MM.1S (cell line): ENCODE data around the gene PCDHB9.
"Not testable (repeated sequence)": the region's sequence is repeated elsewhere in the genome, so short reads cannot be mapped to it uniquely, and the experiment has no call there.

ENCODE experiments used
- DNase-seq: peaks from one replicate; pipeline ENCODE4 v3.0.0-alpha.2; 2015
- H2AFZ ChIP-seq: fragments of 300-600 bp; sonication (generic); 2 replicates; pipeline ENCODE4 v1.6.0; 2016; ENCODE audit warnings: antibody characterized with exemption, low read length
- H3F3A ChIP-seq: fragments of 300-600 bp; sonication (generic); 2 replicates; pipeline ENCODE4 v1.6.1; 2016; ENCODE audit warnings: mild to moderate bottlenecking, antibody characterized with exemption, low read length, moderate library complexity, mixed read lengths; ENCODE audit not compliant: insufficient read depth
- H3K27ac ChIP-seq: fragments of 300-600 bp; sonication (generic); 2 replicates; pipeline ENCODE4 v1.5.1; 2016; ENCODE audit warnings: mild to moderate bottlenecking, low read length
- H3K27me3 ChIP-seq: fragments of 300-600 bp; sonication (generic); replicated peaks from 2 replicates; pipeline ENCODE4 v1.6.0; 2016; ENCODE audit warnings: low read length; ENCODE audit not compliant: insufficient read depth
- H3K36me3 ChIP-seq: fragments of 300-600 bp; sonication (generic); replicated peaks from 2 replicates; pipeline ENCODE4 v1.6.1; 2016; ENCODE audit warnings: mild to moderate bottlenecking, low read length, mixed read lengths; ENCODE audit not compliant: insufficient read depth
- H3K4me1 ChIP-seq: fragments of 300-600 bp; sonication (generic); 2 replicates; pipeline ENCODE4 v1.6.1; 2016; ENCODE audit warnings: low read length, mixed read lengths
- H3K4me2 ChIP-seq: fragments of 300-600 bp; sonication (generic); 2 replicates; pipeline ENCODE4 v1.6.0; 2016; ENCODE audit warnings: low read depth, low read length
- H3K4me3 ChIP-seq: fragments of 300-600 bp; sonication (generic); 2 replicates; pipeline ENCODE4 v1.5.1; 2016; ENCODE audit warnings: low read length, mixed read lengths
- H3K79me2 ChIP-seq: fragments of 300-600 bp; sonication (generic); 2 replicates; pipeline ENCODE4 v1.6.1; 2016; ENCODE audit warnings: mixed run types, low read length, mixed read lengths
- H3K9ac ChIP-seq: fragments of 300-600 bp; sonication (generic); 2 replicates; pipeline ENCODE4 v1.6.1; 2016; ENCODE audit warnings: low read length, mixed read lengths
- H3K9me2 ChIP-seq: fragments of 300-600 bp; sonication (generic); replicated peaks from 2 replicates; pipeline ENCODE4 v1.6.1; 2016; ENCODE audit warnings: mild to moderate bottlenecking, low read length, mixed read lengths; ENCODE audit not compliant: insufficient read depth
- H3K9me3 ChIP-seq: fragments of 300-600 bp; sonication (generic); replicated peaks from 2 replicates; pipeline ENCODE4 v1.6.1; 2016; ENCODE audit warnings: mild to moderate bottlenecking, low read length, mixed read lengths; ENCODE audit not compliant: insufficient read depth
- H4K20me1 ChIP-seq: fragments of 300-600 bp; sonication (generic); 2 replicates; pipeline ENCODE4 v1.6.1; 2016; ENCODE audit warnings: mild to moderate bottlenecking, low read length, moderate library complexity, mixed read lengths; ENCODE audit not compliant: insufficient read depth
- EZH2 ChIP-seq: fragments of 300-600 bp; sonication (generic); optimal IDR thresholded peaks from 2 replicates; pipeline ENCODE3; 2017; ENCODE audit warnings: low read depth, mild to moderate bottlenecking, antibody characterized with exemption, low read length, mixed read lengths
- EZH2phosphoT487 ChIP-seq: fragments of 300-600 bp; sonication (generic); IDR thresholded peaks from 2 replicates; pipeline ENCODE4 v1.6.1; 2018; ENCODE audit warnings: antibody characterized with exemption, low read length
- TF ChIP-seq, protein P1 (sequence below): fragments of 300-600 bp; sonication (generic); IDR thresholded peaks from 2 replicates; pipeline ENCODE4 v1.5.1; 2016; ENCODE audit warnings: antibody characterized with exemption, low read length, mixed read lengths

Gene PCDHB9

DNA sequence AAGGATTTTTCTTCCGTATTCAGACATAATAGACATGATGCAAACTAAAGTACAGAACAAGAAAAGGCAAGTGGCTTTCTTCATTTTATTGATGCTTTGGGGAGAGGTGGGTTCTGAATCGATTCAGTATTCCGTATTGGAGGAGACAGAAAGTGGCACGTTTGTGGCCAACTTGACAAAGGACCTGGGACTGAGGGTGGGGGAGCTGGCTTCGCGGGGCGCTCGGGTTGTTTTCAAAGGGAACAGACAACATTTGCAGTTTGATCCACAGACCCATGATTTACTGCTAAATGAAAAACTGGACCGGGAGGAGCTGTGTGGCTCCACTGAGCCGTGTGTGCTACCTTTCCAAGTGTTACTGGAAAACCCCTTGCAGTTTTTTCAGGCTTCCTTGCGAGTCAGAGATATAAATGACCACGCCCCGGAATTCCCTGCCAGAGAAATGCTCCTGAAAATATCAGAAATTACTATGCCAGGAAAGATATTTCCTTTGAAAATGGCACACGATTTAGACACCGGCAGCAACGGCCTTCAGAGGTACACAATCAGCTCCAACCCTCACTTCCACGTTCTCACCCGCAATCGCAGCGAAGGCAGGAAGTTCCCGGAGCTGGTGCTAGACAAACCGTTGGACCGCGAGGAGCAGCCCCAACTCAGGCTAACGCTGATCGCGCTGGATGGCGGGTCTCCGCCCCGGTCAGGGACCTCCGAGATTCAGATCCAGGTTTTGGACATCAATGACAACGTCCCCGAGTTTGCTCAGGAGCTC lies 36.6 kb upstream of the PCDHB9 start:
- Histone ChIP-seq H3K36me3 (no peaks in the 10 kb centered on the region), H3K79me2 (no peaks in the 10 kb centered on the region), H3K4me1 (no peaks in the 10 kb centered on the region), H3F3A (no peaks in the 10 kb centered on the region), H3K9ac (no peak overlapping the region), H3K9me2 (no peaks in the 10 kb centered on the region), H3K27me3 (no peaks in the 10 kb centered on the region), H2AFZ (peak overlapping the region; percentile 2; the same call in 1 of the 2 replicates), H3K27ac (no peak overlapping the region), H3K4me2 (peak overlapping the region; percentile 4; the same call in 1 of the 2 replicates), H4K20me1 (no peaks in the 10 kb centered on the region), H3K9me3 (no peaks in the 10 kb centered on the region), H3K4me3 (0 out of 2 replicates have a peak overlapping the region, but pooled peaks have one; percentile 2)
- TF ChIP-seq EZH2phosphoT487 = no peak
- TF ChIP-seq, protein P1, sequence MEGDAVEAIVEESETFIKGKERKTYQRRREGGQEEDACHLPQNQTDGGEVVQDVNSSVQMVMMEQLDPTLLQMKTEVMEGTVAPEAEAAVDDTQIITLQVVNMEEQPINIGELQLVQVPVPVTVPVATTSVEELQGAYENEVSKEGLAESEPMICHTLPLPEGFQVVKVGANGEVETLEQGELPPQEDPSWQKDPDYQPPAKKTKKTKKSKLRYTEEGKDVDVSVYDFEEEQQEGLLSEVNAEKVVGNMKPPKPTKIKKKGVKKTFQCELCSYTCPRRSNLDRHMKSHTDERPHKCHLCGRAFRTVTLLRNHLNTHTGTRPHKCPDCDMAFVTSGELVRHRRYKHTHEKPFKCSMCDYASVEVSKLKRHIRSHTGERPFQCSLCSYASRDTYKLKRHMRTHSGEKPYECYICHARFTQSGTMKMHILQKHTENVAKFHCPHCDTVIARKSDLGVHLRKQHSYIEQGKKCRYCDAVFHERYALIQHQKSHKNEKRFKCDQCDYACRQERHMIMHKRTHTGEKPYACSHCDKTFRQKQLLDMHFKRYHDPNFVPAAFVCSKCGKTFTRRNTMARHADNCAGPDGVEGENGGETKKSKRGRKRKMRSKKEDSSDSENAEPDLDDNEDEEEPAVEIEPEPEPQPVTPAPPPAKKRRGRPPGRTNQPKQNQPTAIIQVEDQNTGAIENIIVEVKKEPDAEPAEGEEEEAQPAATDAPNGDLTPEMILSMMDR = no peak
- TF ChIP-seq EZH2 = no peak
- no peak for DNase-seq

DNA sequence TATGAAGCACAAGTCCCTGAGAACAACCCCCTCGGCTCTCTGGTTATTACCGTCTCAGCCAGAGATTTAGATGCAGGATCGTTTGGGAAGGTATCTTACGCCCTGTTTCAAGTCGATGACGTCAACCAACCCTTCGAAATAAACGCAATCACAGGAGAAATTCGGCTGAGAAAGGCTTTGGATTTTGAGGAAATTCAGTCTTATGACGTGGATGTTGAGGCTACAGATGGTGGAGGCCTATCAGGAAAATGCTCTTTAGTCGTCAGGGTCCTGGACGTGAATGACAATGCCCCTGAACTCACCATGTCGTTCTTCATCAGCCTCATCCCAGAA lies 36.0 kb upstream of the PCDHB9 start:
- H2AFZ ChIP-seq = no peak overlapping the region
- H3F3A ChIP-seq = no peaks in the 10 kb centered on the region
- no peak overlapping the region for H3K4me2 ChIP-seq
- H3K27ac ChIP-seq = no peak overlapping the region
- no peaks in the 10 kb centered on the region for H3K36me3 ChIP-seq
- H3K27me3 ChIP-seq = no peaks in the 10 kb centered on the region
- no peaks in the 10 kb centered on the region for H3K4me1 ChIP-seq
- no peak for DNase-seq
- H3K79me2 ChIP-seq = no peaks in the 10 kb centered on the region
- H3K9me3 ChIP-seq = no peaks in the 10 kb centered on the region
- TF ChIP-seq, protein P1 = no peak
- TF ChIP-seq EZH2phosphoT487 (no peak), EZH2 (no peak)
- no peaks in the 10 kb centered on the region for H3K9me2 ChIP-seq
- H4K20me1 ChIP-seq = no peaks in the 10 kb centered on the region
- H3K4me3 ChIP-seq = no peak overlapping the region
- no peak overlapping the region for H3K9ac ChIP-seq

- not testable (repeated sequence) for H3K4me3 ChIP-seq, H3K27me3 ChIP-seq, H3K27ac ChIP-seq
These were observed 35.3 kb upstream of the PCDHB9 start for GRCh38 chr5:141151632-141152031.

DNA sequence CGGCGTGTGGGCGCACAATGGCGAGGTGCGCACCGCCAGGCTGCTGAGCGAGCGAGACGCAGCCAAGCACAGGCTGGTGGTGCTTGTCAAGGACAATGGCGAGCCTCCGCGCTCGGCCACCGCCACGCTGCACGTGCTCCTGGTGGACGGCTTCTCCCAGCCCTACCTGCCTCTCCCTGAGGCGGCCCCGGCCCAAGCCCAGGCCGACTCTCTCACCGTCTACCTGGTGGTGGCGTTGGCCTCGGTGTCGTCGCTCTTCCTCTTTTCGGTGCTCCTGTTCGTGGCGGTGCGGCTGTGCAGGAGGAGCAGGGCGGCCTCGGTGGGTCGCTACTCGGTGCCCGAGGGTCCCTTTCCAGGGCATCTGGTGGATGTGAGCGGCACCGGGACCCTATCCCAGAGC lies 34.9 kb upstream of the PCDHB9 start:
- not testable (repeated sequence) for H3K27me3 ChIP-seq, H3K4me3 ChIP-seq, H3K9ac ChIP-seq, H3K36me3 ChIP-seq, H2AFZ ChIP-seq, H3K4me2 ChIP-seq, H4K20me1 ChIP-seq, DNase-seq, H3K9me2 ChIP-seq, H3F3A ChIP-seq, H3K27ac ChIP-seq, H3K79me2 ChIP-seq, H3K9me3 ChIP-seq, H3K4me1 ChIP-seq

More at GRCh38 chr5:141151632-141152031, 35.3 kb upstream of the PCDHB9 start:
- not testable (repeated sequence) for H2AFZ ChIP-seq, H3F3A ChIP-seq, H3K9ac ChIP-seq, H3K9me3 ChIP-seq, H3K4me2 ChIP-seq, H3K9me2 ChIP-seq, H3K4me1 ChIP-seq, H4K20me1 ChIP-seq, H3K36me3 ChIP-seq, DNase-seq, H3K79me2 ChIP-seq
